ENCODE results near the gene CNPY3.

GRCh38 chr6:42969431-42969830, 40.2 kb downstream of the CNPY3 start:
- TF ChIP-seq CTCF (IDR thresholded peaks at IDR 0.05) = no peak
- no peak for TF ChIP-seq POLR2A (IDR thresholded peaks at IDR 0.05)
- TF ChIP-seq POLR2AphosphoS5 (IDR thresholded peaks at IDR 0.05) = no peak

Measured in transverse colon (tissue), 4 donors.